GM19438 (cell line): ENCODE data around the gene RNU1-4.
"Not testable (repeated sequence)": the region's sequence is repeated elsewhere in the genome, so short reads cannot be mapped to it uniquely, and the experiment has no call there.

ENCODE experiments used
- ATAC-seq: cut with Tn5 transposase; IDR thresholded peaks from one replicate; pipeline ENCODE4 v1.9.1; 2021; ENCODE audit warnings: low read depth; ENCODE audit not compliant: unreplicated experiment

Gene RNU1-4

DNA sequence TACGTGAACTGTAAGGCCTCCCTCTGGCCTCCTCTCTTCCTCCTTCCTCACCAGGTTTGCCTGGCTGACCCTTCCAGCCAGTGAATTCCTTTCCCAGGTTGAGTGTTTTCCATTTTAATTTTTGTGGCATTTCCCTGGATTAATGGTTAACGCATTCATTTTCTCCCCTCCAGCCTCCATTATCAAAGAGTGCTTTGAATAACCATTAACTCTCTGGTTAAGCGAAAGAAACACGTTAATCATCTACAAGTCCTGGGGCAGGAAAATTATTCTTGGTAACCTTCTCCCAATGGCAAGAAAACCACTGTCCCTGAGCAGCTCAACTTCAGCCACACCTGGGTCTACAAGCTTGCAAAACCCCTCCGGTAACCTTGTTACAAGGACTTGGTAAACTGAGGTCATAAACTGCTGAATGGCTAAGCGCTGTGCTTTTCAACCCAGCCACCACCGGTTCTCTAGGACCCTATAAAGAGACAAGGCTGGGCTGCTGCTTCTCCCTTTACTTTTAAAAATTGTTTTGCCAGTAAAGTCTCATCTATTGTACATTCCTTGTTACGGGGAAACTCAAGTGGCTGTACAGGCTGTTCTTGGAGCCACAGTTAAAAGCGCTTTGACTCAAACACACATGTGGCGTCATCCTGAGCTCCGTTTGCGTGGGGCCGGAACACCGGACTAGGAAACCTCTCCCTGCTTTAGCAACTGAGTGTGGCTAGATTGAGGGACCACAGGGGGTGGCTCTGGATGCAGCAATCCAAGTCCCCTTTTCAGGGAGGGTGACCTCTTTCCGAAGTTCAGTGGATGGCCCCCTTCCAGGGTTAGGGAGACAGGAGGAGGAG, 24.7 kb downstream of the RNU1-4 start:
- ATAC-seq = not testable (repeated sequence)

DNA sequence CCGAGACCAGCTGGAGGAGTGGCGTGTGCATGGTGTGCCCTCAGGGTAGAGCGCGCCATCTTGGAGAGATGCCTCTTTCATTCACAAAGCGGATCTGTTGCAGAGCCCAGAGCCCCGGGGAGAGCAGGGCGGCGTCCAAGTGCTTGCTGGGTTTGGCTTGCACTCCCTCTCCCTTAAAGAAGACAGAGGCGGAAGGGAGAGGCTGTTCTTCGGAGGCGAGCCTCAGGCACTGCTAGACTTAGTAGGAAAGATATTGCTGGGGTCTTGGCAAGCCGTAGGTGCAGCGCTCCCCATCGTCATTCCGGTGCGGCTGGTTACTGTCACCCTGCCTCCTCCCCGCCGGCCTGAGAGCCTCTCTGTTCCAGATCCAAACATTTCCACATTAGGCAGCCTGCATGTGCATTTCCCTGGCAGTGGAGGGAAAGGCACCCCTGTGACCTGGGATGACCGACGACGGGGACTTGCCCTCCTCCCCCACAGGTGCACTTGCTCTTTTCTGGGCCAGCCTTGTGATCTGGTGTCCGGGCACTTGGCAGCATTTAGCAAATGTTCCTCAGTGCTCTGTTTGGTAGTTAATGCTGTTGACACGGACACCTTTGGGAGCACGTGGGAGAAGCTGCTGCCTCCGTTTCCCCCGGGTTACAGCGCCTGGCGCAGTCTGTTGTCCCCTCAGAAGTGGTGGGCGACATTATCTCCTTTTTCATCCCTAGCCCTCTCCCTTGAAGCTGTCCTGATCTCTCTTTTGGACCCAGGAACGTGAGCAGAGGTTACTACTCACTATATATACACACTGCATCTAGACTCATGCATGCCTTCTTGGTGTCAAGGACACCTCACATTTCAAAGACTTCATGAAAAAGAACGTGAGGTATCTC, 25.7 kb downstream of the RNU1-4 start:
- ATAC-seq = not testable (repeated sequence)

- not testable (repeated sequence) for ATAC-seq
Measured at GRCh38 chr1:16766689-16767256, 26.5 kb downstream of the RNU1-4 start.

DNA sequence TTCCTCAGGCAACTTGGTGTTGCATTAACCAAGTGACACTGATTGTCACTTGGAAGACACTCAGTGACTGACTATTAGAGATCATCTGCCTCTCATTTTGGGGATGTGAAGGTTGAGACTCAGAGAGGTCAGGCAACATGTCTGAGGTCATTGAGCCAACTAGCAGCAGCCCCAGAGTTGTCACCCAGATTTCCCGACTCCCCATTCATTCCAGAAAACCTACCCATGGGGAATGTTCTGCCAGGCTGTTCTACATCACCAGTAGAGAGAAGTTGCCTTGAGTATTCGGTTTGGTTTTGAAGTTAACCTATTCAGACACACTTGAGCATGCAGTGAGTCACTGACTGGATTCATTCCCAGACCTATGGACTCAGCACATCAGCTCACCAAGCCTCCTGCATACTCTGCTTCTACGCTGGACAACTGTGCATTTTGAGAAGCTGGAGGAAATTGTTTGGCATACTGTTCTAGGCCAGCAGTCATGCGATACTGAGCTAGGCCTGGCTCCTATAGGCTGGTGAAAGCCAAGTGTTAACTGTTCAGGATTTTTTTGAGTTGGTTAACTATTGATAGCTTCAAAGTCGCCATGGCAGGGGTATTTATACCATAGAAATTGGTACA, 29.9 kb downstream of the RNU1-4 start:
- ATAC-seq = not testable (repeated sequence)

GRCh38 chr1:16770896-16771446, 30.7 kb downstream of the RNU1-4 start:
- not testable (repeated sequence) for ATAC-seq

DNA sequence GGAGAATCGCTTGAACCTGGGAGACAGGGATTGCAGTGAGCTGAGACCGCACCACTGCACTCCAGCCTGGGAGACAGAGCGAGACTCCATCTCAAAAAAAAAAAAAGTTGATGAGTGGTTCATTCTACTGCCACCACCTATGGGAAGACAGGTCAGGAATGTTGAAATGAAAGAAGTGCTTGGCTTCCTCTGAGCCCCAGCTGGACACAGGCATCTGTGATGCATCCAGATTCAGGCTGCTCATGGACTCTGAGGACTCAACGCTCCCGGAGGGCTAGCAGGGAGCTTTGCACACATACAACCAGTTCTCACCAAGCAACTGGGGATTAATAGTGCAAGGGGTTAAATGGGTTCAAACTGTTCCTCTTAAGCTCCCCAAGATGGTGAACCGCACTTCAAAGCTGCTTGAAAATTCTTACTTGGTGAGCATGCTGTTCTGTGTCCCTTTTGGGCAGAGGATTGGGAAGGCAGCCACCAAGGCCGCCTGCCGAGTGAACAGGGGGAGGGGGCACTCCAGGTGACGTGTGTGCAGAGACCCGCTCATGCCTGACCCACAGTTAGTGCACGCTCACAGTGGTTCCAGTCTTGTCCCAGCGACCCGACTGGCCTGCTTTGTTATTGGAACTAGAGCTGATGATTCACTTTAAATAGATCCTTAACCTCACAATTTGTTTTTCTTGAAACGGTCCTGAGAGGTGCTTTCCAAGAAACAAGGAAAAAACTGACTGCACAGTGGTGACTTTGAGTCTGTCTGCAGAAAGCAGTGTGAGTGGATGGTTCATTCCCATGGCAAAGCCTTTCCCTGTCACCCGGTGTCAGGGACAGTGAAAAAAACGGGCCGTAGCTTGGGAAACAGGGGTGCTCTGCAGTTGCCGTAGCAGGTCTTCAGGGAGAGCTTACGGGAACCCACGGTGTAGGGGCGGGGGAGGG, 32.2 kb downstream of the RNU1-4 start:
- not testable (repeated sequence) for ATAC-seq

- ATAC-seq = not testable (repeated sequence)
Measured at GRCh38 chr1:16773205-16773596, 32.9 kb downstream of the RNU1-4 start.

DNA sequence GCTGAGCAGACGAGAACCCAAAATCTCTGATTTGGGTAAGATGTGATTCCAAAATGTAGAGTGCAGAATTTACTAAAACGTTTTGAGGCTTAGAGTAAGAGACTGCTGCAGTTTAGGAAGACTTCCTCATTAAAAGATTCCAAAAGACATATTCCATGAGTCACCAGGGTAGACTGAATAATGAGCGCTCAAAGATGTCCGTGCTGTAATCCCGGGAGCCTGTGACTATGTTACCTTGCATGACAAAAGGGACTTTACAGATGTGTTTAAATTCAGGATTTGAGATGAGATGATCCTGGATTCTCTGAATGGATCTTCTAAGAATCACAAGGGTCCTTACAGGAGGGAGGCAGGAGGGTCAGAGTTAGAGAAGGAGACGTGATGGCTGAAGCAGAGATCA, 33.4 kb downstream of the RNU1-4 start:
- ATAC-seq = not testable (repeated sequence)

DNA sequence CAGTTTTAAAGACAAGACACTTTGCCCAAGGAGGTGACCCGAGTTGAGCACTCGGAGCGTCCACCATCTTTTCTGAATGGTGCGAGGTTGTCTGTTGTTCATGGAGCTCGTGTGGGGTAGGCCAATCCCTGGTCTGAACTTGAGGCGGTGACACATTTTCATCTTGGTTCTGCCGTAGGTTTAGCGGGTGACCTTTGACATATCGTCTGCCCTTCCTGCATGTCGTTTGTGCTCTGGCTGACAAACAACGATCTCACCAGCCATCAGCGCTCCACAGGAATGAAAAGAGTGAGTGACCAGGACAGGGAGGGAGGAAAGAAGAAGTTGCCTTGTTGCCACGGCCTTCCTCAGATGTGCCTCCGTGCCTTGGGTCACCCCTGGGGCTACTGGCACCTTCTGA, 34.5 kb downstream of the RNU1-4 start:
- not testable (repeated sequence) for ATAC-seq

GRCh38 chr1:16775290-16775689, 35.0 kb downstream of the RNU1-4 start:
- ATAC-seq = not testable (repeated sequence)

DNA sequence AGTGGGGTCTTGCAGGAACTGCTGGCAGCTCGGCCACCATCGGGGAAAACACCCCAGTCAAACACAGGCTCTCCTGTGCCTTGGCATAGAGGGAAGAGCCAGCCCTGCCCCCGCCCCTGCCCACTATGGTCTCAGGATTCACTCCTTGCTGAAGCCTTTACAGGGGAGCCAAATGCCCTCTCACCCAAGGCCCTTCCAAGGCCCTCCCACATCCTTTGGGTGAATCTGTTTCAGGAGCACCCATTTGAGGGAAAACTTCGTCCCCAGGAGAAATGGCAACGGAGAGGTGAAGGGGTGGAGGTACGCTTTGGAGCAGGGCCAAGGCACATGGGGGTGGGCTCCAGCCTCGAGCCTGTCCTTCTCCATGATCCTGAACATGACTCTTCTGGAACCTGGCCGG, 35.9 kb downstream of the RNU1-4 start:
- not testable (repeated sequence) for ATAC-seq

GRCh38 chr1:16776835-16777234, 36.5 kb downstream of the RNU1-4 start:
- not testable (repeated sequence) for ATAC-seq

DNA sequence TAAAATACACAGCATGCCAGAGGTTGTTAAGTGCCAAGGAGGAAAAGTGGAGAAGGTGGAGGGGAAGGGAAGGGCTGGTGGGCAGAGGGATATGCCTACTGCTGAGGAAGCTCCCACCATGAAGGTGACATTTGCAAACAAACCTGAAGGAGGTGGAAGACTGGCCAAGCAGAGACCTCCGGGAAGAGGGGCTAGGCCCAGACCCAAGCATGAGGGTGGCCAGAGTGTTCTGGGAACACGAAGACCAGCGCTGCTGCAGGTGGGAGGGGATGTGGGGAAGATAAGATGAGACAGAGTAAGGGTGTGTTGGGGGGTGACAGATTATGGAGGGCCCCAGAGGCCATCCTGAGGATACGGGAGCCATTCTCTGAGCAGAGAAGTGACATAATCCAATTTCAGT, 37.5 kb downstream of the RNU1-4 start:
- ATAC-seq = not testable (repeated sequence)

- not testable (repeated sequence) for ATAC-seq
Measured at GRCh38 chr1:16779525-16779924, 39.2 kb downstream of the RNU1-4 start.

- not testable (repeated sequence) for ATAC-seq
Measured at GRCh38 chr1:16781033-16781432, 40.7 kb downstream of the RNU1-4 start.

DNA sequence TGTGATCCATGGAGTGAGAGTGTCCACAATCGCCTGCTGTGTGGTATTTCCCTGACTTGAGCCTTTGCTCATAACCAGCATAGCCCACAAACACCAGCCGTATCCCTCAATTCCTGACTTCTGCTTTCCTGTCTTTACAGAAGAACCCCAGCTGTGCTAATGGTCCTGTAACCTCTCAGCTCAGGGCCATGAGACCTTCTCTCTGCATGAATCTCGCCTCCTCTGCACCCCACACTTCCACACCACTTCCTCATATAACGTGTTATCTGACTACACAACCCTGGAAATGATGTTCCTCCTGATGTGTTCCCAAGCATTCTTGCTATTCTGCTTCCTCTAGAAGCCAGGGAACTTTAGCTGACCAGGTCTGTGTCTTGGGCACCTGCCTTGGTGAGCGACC, 41.3 kb downstream of the RNU1-4 start:
- not testable (repeated sequence) for ATAC-seq

GRCh38 chr1:16784955-16785354, 44.6 kb downstream of the RNU1-4 start:
- ATAC-seq = not testable (repeated sequence)

GRCh38 chr1:16786362-16786761, 46.0 kb downstream of the RNU1-4 start:
- ATAC-seq = not testable (repeated sequence)

DNA sequence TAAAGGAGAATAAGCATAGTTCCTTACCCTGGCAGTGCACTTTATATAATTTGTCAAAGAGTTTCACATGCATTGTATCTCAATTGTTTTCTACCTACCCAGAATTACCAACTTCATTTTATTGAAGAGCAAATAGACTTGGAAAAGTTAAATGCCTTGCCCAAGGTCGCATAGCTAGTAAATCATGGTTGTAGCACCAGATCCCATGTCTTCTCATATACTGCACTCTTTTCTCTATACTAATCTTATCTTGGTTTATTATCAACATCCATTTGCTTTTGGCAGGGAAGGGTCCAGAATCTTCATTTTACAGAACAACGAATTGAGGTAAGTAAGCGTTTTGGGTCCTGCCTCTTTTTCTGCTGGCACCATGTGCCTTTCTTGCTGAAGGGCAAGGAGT, 46.9 kb downstream of the RNU1-4 start:
- not testable (repeated sequence) for ATAC-seq
